Breast epithelium (tissue), 4 donors: ENCODE measurements around the gene ACSL1. TPM values are rescaled to one million over a fixed set of nuclear protein-coding genes. Genes with fewer than 3 reads are reported as not detected.
"Not testable (repeated sequence)": the region's sequence is repeated elsewhere in the genome, so short reads cannot be mapped to it uniquely, and the experiment has no call there.

Source experiments
- DNase-seq, 2 donors: peaks; one replicate each; pipeline ENCODE4 v3.0.0-alpha.2; 2019; ENCODE audit warnings: low spot score in 2 of 2
- H3K27ac ChIP-seq, 2 donors: fragments of 200-600 bp; sonication (generic) in 1 of 2; one replicate each; pipeline ENCODE4 v1.5.1; 2016 to 2019; ENCODE audit warnings: mild to moderate bottlenecking in 1 of 2
- H3K27me3 ChIP-seq, 2 donors: fragments of 200-600 bp; sonication (generic) in 1 of 2; one replicate each; pipeline versions ENCODE4 v1.5.1 to v1.6.0; 2017 to 2019; ENCODE audit warnings: control low read depth in 1 of 2, mild to moderate bottlenecking in 1 of 2
- H3K36me3 ChIP-seq: fragments of 200-600 bp; one replicate; pipeline ENCODE4 v1.5.1; 2019
- H3K4me1 ChIP-seq, 2 donors: fragments of 200-600 bp; sonication (generic); one replicate each; pipeline ENCODE4 v1.5.1; 2016 to 2019; ENCODE audit warnings: control low read depth in 1 of 2
- H3K4me3 ChIP-seq, 3 donors: fragments of 200-600 bp; sonication (generic); 1 replicate in 2 of 3; 2 replicates in 1 of 3; pipeline ENCODE4 v1.5.1; 2016 to 2019; ENCODE audit warnings: mild to moderate bottlenecking in 3 of 3, moderate library complexity in 2 of 3
- H3K9me3 ChIP-seq, 2 donors: fragments of 200-600 bp; sonication (generic) in 1 of 2; one replicate each; pipeline ENCODE4 v1.5.1; 2016 to 2019; ENCODE audit warnings: control low read depth in 1 of 2
- CTCF ChIP-seq, 3 donors: fragments of 450-650 bp; IDR thresholded peaks; one replicate each; pipeline ENCODE4 v1.5.1; 2016 to 2017; ENCODE audit warnings: antibody characterized with exemption in 3 of 3, mild to moderate bottlenecking in 3 of 3, moderate library complexity in 3 of 3
- POLR2A ChIP-seq: fragments of 450-650 bp; IDR thresholded peaks from one replicate; pipeline ENCODE4 v1.6.1; 2016; ENCODE audit warnings: antibody characterized with exemption, mild to moderate bottlenecking, moderate library complexity
- POLR2AphosphoS5 ChIP-seq, 3 donors: sonication (generic); formaldehyde crosslinking; IDR thresholded peaks; one replicate each; pipeline ENCODE4 v1.6.1; 2017; ENCODE audit warnings: antibody characterized with exemption in 3 of 3
- intact Hi-C: fragments of 100-400 bp; cut with DNase I; formaldehyde crosslinking; loops from one replicate; pipeline ENCODE4 v1.15.1; 2023; ENCODE audit warnings: low total_unique reads
- total RNA-seq, 3 donors: library from RNA; depleted of rRNA; stranded (reverse); fragments of >200 nt; gene quantifications; one replicate each; pipeline ENCODE4 v1.1.0, GENCODE V29; 2016

The ACSL1 gene
- total RNA-seq, 3 donors from 2014 or later, result 167 to 797 (median 254) TPM

GRCh38 chr4:184782731-184783373, 42.9 kb downstream of the ACSL1 start:
- no peaks in the 10 kb centered on the region for H3K4me1 ChIP-seq
- no peaks in the 10 kb centered on the region for H3K36me3 ChIP-seq
- TF ChIP-seq CTCF (IDR thresholded peaks at IDR 0.05), result no peak
- no peak for TF ChIP-seq POLR2A
- no peak for TF ChIP-seq POLR2AphosphoS5 (IDR thresholded peaks at IDR 0.05)
- no peaks in the 10 kb centered on the region for H3K9me3 ChIP-seq
- intact Hi-C loops, result no loop called here
- no peak overlapping the region for H3K27ac ChIP-seq
- H3K27me3 ChIP-seq, result no peaks in the 10 kb centered on the region
- no peak overlapping the region for H3K4me3 ChIP-seq
- DNase-seq, result no peak

- H3K36me3 ChIP-seq, H3K27me3 ChIP-seq, intact Hi-C loops, DNase-seq, H3K4me1 ChIP-seq, H3K4me3 ChIP-seq, H3K27ac ChIP-seq, H3K9me3 ChIP-seq: not testable (repeated sequence)
Measured at GRCh38 chr4:184779160-184779559, 46.6 kb downstream of the ACSL1 start.

- Histone ChIP-seq H3K27ac (no peak overlapping the region), H3K4me1 (no peaks in the 10 kb centered on the region), H3K36me3 (no peaks in the 10 kb centered on the region), H3K9me3 (no peaks in the 10 kb centered on the region), H3K27me3 (no peaks in the 10 kb centered on the region), H3K4me3 (no peak overlapping the region)
- no peak for DNase-seq
- intact Hi-C loops, result no loop called here
- no peak for TF ChIP-seq POLR2A
- no peak for TF ChIP-seq POLR2AphosphoS5 (IDR thresholded peaks at IDR 0.05)
- no peak for TF ChIP-seq CTCF (IDR thresholded peaks at IDR 0.05)
Measured at GRCh38 chr4:184778325-184778724, 47.4 kb downstream of the ACSL1 start.

GRCh38 chr4:184776821-184777220, 48.9 kb downstream of the ACSL1 start:
- no peak for TF ChIP-seq POLR2A
- TF ChIP-seq CTCF (IDR thresholded peaks at IDR 0.05), result no peak
- TF ChIP-seq POLR2AphosphoS5 (IDR thresholded peaks at IDR 0.05), result no peak
- no peak for DNase-seq
- H3K27me3 ChIP-seq, result no peaks in the 10 kb centered on the region
- H3K36me3 ChIP-seq, result no peaks in the 10 kb centered on the region
- intact Hi-C loops, result no loop called here
- H3K9me3 ChIP-seq, result no peaks in the 10 kb centered on the region
- H3K4me3 ChIP-seq, result no peak overlapping the region
- no peak overlapping the region for H3K27ac ChIP-seq
- H3K4me1 ChIP-seq, result no peaks in the 10 kb centered on the region

DNA sequence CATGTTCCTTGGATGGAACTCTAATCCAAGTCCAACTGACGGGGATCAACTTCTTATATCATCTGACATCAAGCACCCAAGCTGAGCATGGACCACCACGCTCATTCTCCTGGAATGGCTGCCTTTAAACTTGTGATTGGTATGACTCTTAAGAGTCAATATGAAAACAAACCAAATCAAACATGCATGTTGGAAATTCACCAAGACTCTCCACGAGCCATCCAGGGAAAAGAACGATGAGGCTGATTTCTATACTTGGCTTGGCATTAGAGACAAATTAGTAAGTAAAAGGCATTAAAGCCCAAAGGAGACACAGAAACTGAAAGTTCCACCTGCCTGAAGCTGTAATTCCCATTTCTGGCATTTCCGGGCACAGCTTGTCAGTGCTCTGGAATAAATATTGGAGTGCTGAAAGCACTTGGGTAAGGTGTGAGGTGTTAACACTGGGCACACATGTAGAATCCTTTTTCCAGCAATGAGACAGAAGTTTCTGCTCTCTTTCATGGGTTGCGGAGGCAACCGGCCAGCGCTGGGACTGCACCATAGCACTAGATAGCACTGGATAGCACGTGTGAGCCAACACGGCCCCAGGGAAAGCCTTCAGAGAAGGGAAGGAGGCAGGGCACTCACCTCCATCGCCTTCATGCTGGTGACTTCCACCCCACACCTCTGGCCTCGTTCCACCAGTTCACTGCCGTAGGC, 49.8 kb downstream of the ACSL1 start:
- no peaks in the 10 kb centered on the region for H3K9me3 ChIP-seq
- no peaks in the 10 kb centered on the region for H3K36me3 ChIP-seq
- intact Hi-C loops, result no loop called here
- H3K4me1 ChIP-seq, result no peaks in the 10 kb centered on the region
- no peaks in the 10 kb centered on the region for H3K27me3 ChIP-seq
- TF ChIP-seq POLR2AphosphoS5 (IDR thresholded peaks at IDR 0.05) (no peak), CTCF (IDR thresholded peaks at IDR 0.05) (no peak), POLR2A (no peak)
- H3K4me3 ChIP-seq, result no peak overlapping the region
- no peak overlapping the region for H3K27ac ChIP-seq
- no peak for DNase-seq
